LNCAP (cell line): ENCODE results near the gene KDM6A.

Experiments
- TF ChIP-seq, protein P1 (sequence below): fragments of 450-650 bp; IDR thresholded peaks from 2 replicates; pipeline ENCODE4 v1.5.1; 2017; ENCODE audit warnings: mild to moderate bottlenecking

KDM6A gene

DNA sequence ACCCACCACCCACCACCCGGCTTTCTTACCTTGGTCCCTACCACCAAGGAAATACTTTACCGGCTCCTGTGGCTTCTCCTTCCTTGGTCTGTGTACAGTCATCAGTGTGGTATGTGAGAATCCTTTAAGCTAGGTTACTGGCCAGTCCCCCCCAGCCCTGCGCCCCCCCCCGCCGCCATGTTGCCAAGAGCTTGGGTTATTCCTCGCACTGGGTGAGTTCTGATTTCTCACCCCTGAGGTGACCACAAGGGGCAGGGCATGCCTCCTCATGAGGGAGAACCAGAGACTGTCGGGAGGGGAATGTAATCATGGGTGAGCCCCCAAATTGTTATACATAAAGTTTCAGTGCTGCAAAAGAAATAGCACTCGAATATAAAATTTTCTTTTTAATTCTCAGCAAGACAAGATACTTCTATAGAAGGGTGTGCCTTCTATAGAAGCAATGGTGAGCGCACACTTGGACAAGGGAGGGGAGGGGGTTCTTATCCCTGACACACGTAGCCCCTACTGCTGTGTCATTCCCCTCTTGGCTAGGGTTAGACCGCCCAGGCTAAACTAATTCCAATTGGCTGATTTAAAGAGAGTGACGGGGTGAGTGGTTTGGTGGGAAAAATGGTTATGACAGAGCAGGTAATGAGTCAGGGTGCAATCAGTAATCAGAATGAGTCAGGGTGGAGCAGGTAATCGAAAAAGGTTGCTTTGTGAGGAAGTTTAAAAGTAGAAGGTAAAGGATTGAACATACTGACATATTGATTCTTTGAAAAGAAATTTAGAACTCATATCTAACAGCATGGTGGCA lies 133.2 kb downstream of the KDM6A start:
- TF ChIP-seq, protein P1, sequence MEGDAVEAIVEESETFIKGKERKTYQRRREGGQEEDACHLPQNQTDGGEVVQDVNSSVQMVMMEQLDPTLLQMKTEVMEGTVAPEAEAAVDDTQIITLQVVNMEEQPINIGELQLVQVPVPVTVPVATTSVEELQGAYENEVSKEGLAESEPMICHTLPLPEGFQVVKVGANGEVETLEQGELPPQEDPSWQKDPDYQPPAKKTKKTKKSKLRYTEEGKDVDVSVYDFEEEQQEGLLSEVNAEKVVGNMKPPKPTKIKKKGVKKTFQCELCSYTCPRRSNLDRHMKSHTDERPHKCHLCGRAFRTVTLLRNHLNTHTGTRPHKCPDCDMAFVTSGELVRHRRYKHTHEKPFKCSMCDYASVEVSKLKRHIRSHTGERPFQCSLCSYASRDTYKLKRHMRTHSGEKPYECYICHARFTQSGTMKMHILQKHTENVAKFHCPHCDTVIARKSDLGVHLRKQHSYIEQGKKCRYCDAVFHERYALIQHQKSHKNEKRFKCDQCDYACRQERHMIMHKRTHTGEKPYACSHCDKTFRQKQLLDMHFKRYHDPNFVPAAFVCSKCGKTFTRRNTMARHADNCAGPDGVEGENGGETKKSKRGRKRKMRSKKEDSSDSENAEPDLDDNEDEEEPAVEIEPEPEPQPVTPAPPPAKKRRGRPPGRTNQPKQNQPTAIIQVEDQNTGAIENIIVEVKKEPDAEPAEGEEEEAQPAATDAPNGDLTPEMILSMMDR: no peak

DNA sequence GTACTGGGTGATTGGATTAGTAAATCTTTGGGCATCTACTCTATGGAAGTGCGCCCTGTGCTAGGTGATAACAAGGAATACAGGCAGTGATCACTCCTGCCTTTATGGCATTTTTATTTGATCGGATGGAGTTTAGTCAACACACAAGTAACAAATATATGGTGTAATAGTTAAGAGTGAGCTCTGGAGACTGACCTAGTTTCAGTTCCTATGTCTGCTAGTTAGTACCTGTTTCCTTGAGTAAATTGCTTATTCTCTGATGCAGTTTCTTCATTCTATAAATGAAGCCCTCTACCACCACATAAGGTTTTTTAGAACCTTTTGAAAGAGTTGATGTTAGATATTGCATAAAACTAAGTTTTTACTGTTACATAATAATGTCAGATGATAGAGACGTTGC lies 134.6 kb downstream of the KDM6A start:
- TF ChIP-seq, protein P1: no peak

DNA sequence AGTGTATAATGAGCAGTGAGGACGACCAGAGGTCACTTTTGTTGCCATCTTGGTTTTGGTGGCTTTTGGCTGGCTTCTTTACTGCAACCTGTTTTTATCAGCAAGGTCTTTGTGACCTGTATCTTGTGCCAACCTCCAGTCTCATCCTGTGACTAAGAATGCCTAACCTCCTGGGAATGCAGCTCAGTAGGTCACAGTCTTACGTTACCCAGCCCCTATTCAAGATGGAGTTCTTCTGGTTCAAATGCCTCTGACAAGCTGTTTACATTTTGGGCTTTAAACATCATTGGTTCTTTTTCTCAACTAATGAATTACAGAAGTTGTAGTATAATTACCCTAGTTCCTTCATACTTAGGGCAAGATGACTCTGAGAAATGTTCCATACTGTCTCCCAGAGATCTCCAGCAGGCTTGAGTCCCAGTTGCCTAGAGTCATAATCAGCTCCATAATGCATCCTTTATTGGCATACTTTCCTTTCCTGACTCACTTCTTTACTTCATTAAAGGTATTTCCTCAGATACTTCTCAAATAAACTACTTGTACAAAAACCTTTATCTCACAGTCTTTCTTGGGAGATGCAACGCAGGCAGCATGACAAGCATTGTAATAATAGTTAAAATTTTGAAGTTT lies 136.5 kb downstream of the KDM6A start:
- TF ChIP-seq, protein P1: no peak

DNA sequence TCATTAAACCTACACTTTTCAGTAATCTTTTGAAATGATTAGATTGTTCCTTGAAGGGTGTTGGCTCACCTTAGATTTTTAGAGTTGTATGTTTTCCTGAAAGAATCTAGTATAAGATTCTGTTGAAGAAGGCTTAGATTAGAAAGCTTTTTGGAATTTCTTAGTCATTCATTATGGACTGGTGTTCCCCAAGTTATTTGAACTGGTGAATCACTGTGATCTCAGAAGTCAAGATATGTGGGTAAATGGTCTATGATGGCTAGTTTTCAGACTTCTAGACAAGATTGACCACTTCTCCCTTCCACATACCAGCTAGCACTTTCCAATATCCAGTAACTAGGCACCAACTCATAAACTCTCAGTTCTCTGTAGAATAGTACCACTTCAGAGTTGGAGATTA lies 138.1 kb downstream of the KDM6A start:
- TF ChIP-seq, protein P1: no peak

DNA sequence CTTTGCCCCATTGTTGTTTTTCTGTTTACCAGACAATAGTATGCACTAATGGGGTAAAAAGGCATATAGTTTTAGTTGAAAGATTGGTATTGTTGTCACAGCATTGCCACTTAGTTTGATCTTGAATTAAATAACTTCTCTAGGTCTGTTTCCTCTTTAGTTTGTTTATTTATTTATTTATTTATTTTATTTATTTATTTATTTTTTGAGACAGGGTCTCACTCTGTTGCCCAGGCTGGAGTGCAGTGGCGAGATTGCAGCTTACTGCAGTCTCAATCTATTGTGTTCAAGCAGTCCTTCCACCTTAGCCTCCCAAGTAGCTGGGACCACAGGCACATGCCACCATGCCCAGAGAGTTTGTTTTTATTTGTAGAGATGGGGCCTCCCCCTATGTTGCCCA lies 138.6 kb downstream of the KDM6A start:
- TF ChIP-seq, protein P1: no peak

DNA sequence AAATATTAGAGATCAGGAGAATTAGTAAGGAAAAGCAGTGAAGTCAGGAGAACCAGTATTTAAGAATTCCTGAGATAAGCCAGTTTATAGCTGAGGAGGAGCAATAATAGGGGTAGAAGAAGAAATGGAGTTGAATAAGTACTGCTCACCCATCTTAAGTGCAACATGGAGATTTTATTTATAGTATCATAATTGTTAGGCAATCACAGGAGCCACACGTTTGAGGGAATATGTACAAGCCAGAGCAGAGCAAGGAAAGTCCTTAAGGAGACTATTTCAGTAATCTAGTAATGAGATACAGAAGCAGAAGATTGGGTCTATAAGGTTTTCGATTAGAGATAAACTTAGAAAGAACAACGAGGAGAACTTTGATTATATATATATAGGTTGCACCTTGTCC lies 145.0 kb downstream of the KDM6A start:
- TF ChIP-seq, protein P1: no peak

DNA sequence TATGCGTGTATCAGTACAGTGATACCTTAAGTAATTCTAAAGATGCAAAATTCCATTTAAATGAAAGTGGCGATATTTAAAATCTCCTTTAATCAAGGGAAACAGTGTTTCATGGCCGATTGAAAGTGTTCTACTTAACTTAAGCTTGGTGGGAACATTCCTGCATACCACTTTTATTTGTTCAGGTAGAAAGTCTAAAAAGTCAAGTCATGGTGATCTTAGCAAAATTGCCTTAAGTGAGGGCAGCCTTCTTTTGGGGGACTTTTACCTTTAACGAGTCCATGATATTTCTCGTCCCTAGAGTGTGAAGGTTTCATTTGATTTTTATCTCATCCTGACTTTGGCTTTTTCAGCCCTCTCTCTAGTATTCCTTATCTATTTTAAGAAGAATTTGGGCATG lies 149.2 kb downstream of the KDM6A start:
- TF ChIP-seq, protein P1: no peak
